H1 (cell line): ENCODE results near the gene PCDHB13. TPM values are rescaled to one million over a fixed set of nuclear protein-coding genes. Genes with fewer than 3 reads are reported as not detected.
A peak's percentile ranks its signal among the peaks of the same experiment; 100 is the strongest.

Source experiments
- CTCF ChIA-PET: fragments of 300-600 bp; sonication (Branson Sonifier 250); formaldehyde crosslinking; loops from one replicate; lab custom pipeline; 2021; ENCODE audit not compliant: partially characterized antibody; lab: Charles Lee
- POLR2A ChIA-PET: fragments of 300-600 bp; sonication (Branson Sonifier 250); formaldehyde crosslinking; loops from one replicate; lab custom pipeline; 2021; ENCODE audit warnings: inconsistent platforms; ENCODE audit not compliant: partially characterized antibody; lab: Charles Lee
- DNase-seq, 2 experiments: peaks; one replicate each; pipeline versions ENCODE4 v3.0.0 to v3.0.0-alpha.2; 2010 to 2022; ENCODE audit warnings: low spot score in 2 of 2, low read depth in 1 of 2, mixed read lengths in 1 of 2
- FAIRE-seq: peaks from 2 replicates; lab custom pipeline; 2011; peaks lifted over from hg19 to GRCh38; lab: Jason Lieb, UNC
- H2AFZ ChIP-seq: 2 replicates; pipeline ENCODE4 v1.8.1; 2012; ENCODE audit warnings: low read length, inconsistent platforms
- H2AK5ac ChIP-seq: 2 replicates; pipeline ENCODE4 v1.6.1; 2013; ENCODE audit warnings: low read depth, low read length
- H2BK120ac ChIP-seq: replicated peaks from 2 replicates; pipeline ENCODE3; 2013; ENCODE audit warnings: low read depth, low read length, inconsistent platforms
- H2BK12ac ChIP-seq: 2 replicates; pipeline ENCODE4 v1.6.1; 2013; ENCODE audit warnings: low read depth, low read length
- H2BK15ac ChIP-seq: 2 replicates; pipeline ENCODE4 v1.6.1; 2013; ENCODE audit warnings: low read length
- H2BK20ac ChIP-seq: 2 replicates; pipeline ENCODE4 v1.6.1; 2013; ENCODE audit warnings: low read length
- H2BK5ac ChIP-seq: 2 replicates; pipeline ENCODE4 v1.6.1; 2013; ENCODE audit warnings: low read depth, low read length
- H3K14ac ChIP-seq: 2 replicates; pipeline ENCODE4 v1.6.1; 2013; ENCODE audit warnings: inconsistent platforms; ENCODE audit not compliant: insufficient read length
- H3K18ac ChIP-seq: 2 replicates; pipeline ENCODE4 v1.6.1; 2013; ENCODE audit warnings: low read length; ENCODE audit errors: extremely low read depth
- H3K23ac ChIP-seq: 2 replicates; pipeline ENCODE4 v1.6.1; 2013; ENCODE audit warnings: inconsistent platforms; ENCODE audit not compliant: insufficient read length
- H3K23me2 ChIP-seq: 2 replicates; pipeline ENCODE4 v1.6.1; 2013; ENCODE audit warnings: low read depth, low read length
- H3K27ac ChIP-seq: 2 replicates; pipeline ENCODE4 v1.6.1; 2011; ENCODE audit warnings: low read depth, low read length, inconsistent platforms
- H3K27me3 ChIP-seq, 4 experiments: replicated peaks in 1 of 4; 1 replicate in 1 of 4; 2 replicates in 3 of 4; pipeline versions ENCODE4 v1.6.1 to v1.8.1; 2011 to 2013; ENCODE audit warnings: low read length in 3 of 4, mild to moderate bottlenecking in 3 of 4, inconsistent platforms in 2 of 4, mixed read lengths in 2 of 4, moderate library complexity in 1 of 4; ENCODE audit not compliant: control insufficient read depth in 3 of 4, insufficient read depth in 3 of 4; ENCODE audit errors: extremely low read depth in 1 of 4
- H3K36me3 ChIP-seq, 4 experiments: 2 replicates each; pipeline versions ENCODE4 v1.6.1 to v1.8.1; 2011 to 2013; ENCODE audit warnings: mild to moderate bottlenecking in 4 of 4, low read length in 3 of 4, moderate library complexity in 2 of 4, control low read depth in 1 of 4, inconsistent platforms in 1 of 4; ENCODE audit not compliant: insufficient read depth in 4 of 4, control insufficient read depth in 2 of 4
- H3K4ac ChIP-seq: replicated peaks from 2 replicates; pipeline ENCODE3; 2013; ENCODE audit warnings: low read length, low read depth, mixed read lengths, inconsistent platforms; ENCODE audit not compliant: insufficient read length
- H3K4me1 ChIP-seq, 4 experiments: replicated peaks in 1 of 4; 1 replicate in 1 of 4; 2 replicates in 3 of 4; pipeline versions ENCODE4 v1.6.1 to v1.8.1; 2011 to 2013; ENCODE audit warnings: low read length in 3 of 4, inconsistent platforms in 2 of 4, mixed read lengths in 1 of 4; ENCODE audit not compliant: insufficient read depth in 4 of 4, control insufficient read depth in 3 of 4
- H3K4me2 ChIP-seq, 2 experiments: 2 replicates each; pipeline versions ENCODE4 v1.6.1 to v1.8.1; 2011 to 2013; ENCODE audit warnings: low read depth in 2 of 2, low read length in 2 of 2, control low read depth in 1 of 2, inconsistent platforms in 1 of 2, mild to moderate bottlenecking in 1 of 2; ENCODE audit not compliant: insufficient read depth in 1 of 2
- H3K4me3 ChIP-seq, 4 experiments: fragments of 200-600, 300-600 bp in 1 of 4; sonication (generic), shearing (Covaris generic), sonication (Bioruptor Twin) in 1 of 4; 2 replicates each; pipeline versions ENCODE4 v1.5.1 to v1.8.1; 2011 to 2016; ENCODE audit warnings: low read length in 4 of 4, low read depth in 3 of 4, control low read depth in 2 of 4, inconsistent platforms in 2 of 4, mild to moderate bottlenecking in 2 of 4, mixed read lengths in 1 of 4, moderate library complexity in 1 of 4; ENCODE audit not compliant: insufficient read depth in 2 of 4; ENCODE audit errors: extremely low read depth in 1 of 4
- H3K56ac ChIP-seq: replicated peaks from 2 replicates; pipeline ENCODE3; 2013; ENCODE audit warnings: low read depth, mild to moderate bottlenecking, mixed read lengths, low read length, inconsistent platforms; ENCODE audit not compliant: insufficient read length
- H3K79me1 ChIP-seq: 2 replicates; pipeline ENCODE4 v1.6.1; 2013; ENCODE audit warnings: low read depth, low read length, control low read depth
- H3K79me2 ChIP-seq, 2 experiments: 2 replicates each; pipeline versions ENCODE4 v1.6.1 to v1.8.1; 2012 to 2013; ENCODE audit warnings: low read length in 2 of 2, mild to moderate bottlenecking in 2 of 2, inconsistent platforms in 1 of 2; ENCODE audit not compliant: insufficient read depth in 2 of 2, control insufficient read depth in 1 of 2
- H3K9ac ChIP-seq, 4 experiments: replicated peaks in 1 of 4; 1 replicate in 1 of 4; 2 replicates in 3 of 4; pipeline versions ENCODE4 v1.6.1 to v1.8.1; 2011 to 2013; ENCODE audit warnings: low read depth in 3 of 4, low read length in 3 of 4, control low read depth in 2 of 4, mild to moderate bottlenecking in 2 of 4, moderate library complexity in 2 of 4, inconsistent platforms in 1 of 4; ENCODE audit errors: extremely low read depth in 1 of 4
- H3K9me3 ChIP-seq, 2 experiments: 2 replicates each; pipeline versions ENCODE4 v1.6.1 to v1.8.1; 2012 to 2013; ENCODE audit warnings: mild to moderate bottlenecking in 2 of 2, moderate library complexity in 2 of 2, control low read depth in 1 of 2, inconsistent platforms in 1 of 2, low read depth in 1 of 2, low read length in 1 of 2, mixed read lengths in 1 of 2; ENCODE audit not compliant: insufficient read depth in 2 of 2
- H4K20me1 ChIP-seq, 2 experiments: replicated peaks in 1 of 2; 2 replicates each; pipeline versions ENCODE3 to v1.8.1; 2011 to 2013; ENCODE audit warnings: inconsistent platforms in 2 of 2, low read length in 2 of 2, mild to moderate bottlenecking in 1 of 2; ENCODE audit not compliant: insufficient read depth in 2 of 2, control insufficient read depth in 1 of 2
- H4K5ac ChIP-seq: 2 replicates; pipeline ENCODE4 v1.6.1; 2013; ENCODE audit warnings: low read length, low read depth, mixed read lengths, inconsistent platforms; ENCODE audit not compliant: insufficient read length
- H4K8ac ChIP-seq: 2 replicates; pipeline ENCODE4 v1.8.0; 2013; ENCODE audit warnings: mild to moderate bottlenecking, moderate library complexity, low read length, inconsistent platforms; ENCODE audit not compliant: insufficient read depth; ENCODE audit errors: extremely low read depth
- H4K91ac ChIP-seq: replicated peaks from 2 replicates; pipeline ENCODE3; 2013; ENCODE audit warnings: low read length, mixed read lengths, inconsistent platforms; ENCODE audit not compliant: insufficient read length
- SIX5 ChIP-seq: IDR thresholded peaks from 2 replicates; pipeline ENCODE4 v1.6.1; 2011; ENCODE audit warnings: mild to moderate bottlenecking, low read depth, low read length
- ZNF274 ChIP-seq: IDR thresholded peaks from 2 replicates; pipeline ENCODE4 v1.7.0; 2012; ENCODE audit warnings: low read length, borderline replicate concordance; ENCODE audit errors: extremely low read depth
- polyA plus RNA-seq, 7 experiments: library from polyadenylated mRNA; depleted of rRNA in 3 of 7; stranded (reverse) in 5 of 7; unstranded in 2 of 7; fragments of >200 nt in 5 of 7; fragments of 200-250 nt in 2 of 7; gene quantifications; 1 replicate in 5 of 7; 2 replicates in 1 of 7; 4 replicates in 1 of 7; pipeline versions ENCODE4 v1.2.1 to v1.2.3, GENCODE V29; 2011 to 2013; ENCODE audit warnings: missing spikeins in 2 of 7, mixed read lengths in 2 of 7
- total RNA-seq: library from RNA; stranded (reverse); fragmentation: NEBNext Ultra II Directional; extraction: Animal tissue kit (Norgen Biotek cat#: 25700); gene quantifications from 2 replicates; pipeline ENCODE4 v1.2.1, GENCODE V29; 2021

PCDHB13 gene
- total and polyA plus RNA-seq, 2 of the 8 experiments (the other 6 are each of a cell fraction or from before 2014, with no cell fraction given): 1.1 to 1.4 TPM

DNA sequence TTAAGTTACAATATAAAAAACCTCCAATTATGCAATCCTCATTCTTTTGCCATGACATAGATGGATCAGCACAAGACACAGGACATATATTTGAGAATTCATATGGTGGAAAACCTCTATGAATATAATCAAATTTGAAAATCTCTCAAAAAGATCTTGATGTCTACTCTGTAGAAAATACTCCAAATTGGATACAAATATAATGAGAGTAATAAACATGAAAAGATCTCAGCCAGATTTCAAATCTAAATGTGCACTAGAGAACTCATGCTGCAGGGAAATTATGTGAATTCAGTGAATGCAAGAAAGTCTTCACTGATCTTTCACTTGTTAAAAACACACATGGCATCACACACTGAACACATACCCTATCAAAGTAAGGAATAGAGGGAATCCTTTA is 45.2 kb downstream of the PCDHB13 start:
- H3K9ac ChIP-seq: no peak overlapping the region
- no peaks in the 10 kb centered on the region; a peak in 2 of 8 replicates for H3K36me3 ChIP-seq
- H3K4me2 ChIP-seq: no peak overlapping the region
- no peak overlapping the region for H4K91ac ChIP-seq
- no peak overlapping the region for H3K4ac ChIP-seq
- no peaks in the 10 kb centered on the region for H3K79me2 ChIP-seq
- no peak overlapping the region for H4K8ac ChIP-seq
- H3K27me3 ChIP-seq: peaks cover 0 to 2% (median 0%) of the 10 kb centered on the region in 4 experiments; a peak in 1 of 7 replicates
- H2BK12ac ChIP-seq: no peak overlapping the region
- no peak overlapping the region for H3K14ac ChIP-seq
- DNase-seq: no peak
- no peaks in the 10 kb centered on the region for H4K20me1 ChIP-seq
- no peak overlapping the region for H2BK120ac ChIP-seq
- H3K4me3 ChIP-seq: no peak overlapping the region
- TF ChIP-seq SIX5: no peak
- peak; percentile 96 for TF ChIP-seq ZNF274
- no peaks in the 10 kb centered on the region for H3K23me2 ChIP-seq
- ChIA-PET CTCF (interaction anchor here (1.5 kb wide), 1 partner anchor 84 kb away, joined by 4 read pairs; no protein-coding TSS in a partner anchor), POLR2A (no interaction called here)
- H4K5ac ChIP-seq: no peak overlapping the region
- H3K23ac ChIP-seq: no peak overlapping the region
- no peak overlapping the region for H3K56ac ChIP-seq
- H2BK5ac ChIP-seq: no peak overlapping the region
- peaks cover 55 to 76% of the 10 kb centered on the region in 2 experiments for H3K9me3 ChIP-seq
- no peak overlapping the region for H2BK20ac ChIP-seq
- no peak overlapping the region for H3K18ac ChIP-seq
- H2BK15ac ChIP-seq: no peak overlapping the region
- no peak for FAIRE-seq
- no peak overlapping the region for H3K27ac ChIP-seq
- H2AK5ac ChIP-seq: no peak overlapping the region
- no peak overlapping the region for H2AFZ ChIP-seq
- no peaks in the 10 kb centered on the region for H3K4me1 ChIP-seq
- H3K79me1 ChIP-seq: no peaks in the 10 kb centered on the region
